Superior temporal gyrus (tissue), 1 donor: ENCODE results near the gene UTS2B.
"Not testable (repeated sequence)": the region's sequence is repeated elsewhere in the genome, so short reads cannot be mapped to it uniquely, and the experiment has no call there.

Source experiments
- DNase-seq: peaks from one replicate; pipeline ENCODE4 v3.0.0-alpha.2; 2016; ENCODE audit errors: extremely low spot score

The UTS2B gene

DNA sequence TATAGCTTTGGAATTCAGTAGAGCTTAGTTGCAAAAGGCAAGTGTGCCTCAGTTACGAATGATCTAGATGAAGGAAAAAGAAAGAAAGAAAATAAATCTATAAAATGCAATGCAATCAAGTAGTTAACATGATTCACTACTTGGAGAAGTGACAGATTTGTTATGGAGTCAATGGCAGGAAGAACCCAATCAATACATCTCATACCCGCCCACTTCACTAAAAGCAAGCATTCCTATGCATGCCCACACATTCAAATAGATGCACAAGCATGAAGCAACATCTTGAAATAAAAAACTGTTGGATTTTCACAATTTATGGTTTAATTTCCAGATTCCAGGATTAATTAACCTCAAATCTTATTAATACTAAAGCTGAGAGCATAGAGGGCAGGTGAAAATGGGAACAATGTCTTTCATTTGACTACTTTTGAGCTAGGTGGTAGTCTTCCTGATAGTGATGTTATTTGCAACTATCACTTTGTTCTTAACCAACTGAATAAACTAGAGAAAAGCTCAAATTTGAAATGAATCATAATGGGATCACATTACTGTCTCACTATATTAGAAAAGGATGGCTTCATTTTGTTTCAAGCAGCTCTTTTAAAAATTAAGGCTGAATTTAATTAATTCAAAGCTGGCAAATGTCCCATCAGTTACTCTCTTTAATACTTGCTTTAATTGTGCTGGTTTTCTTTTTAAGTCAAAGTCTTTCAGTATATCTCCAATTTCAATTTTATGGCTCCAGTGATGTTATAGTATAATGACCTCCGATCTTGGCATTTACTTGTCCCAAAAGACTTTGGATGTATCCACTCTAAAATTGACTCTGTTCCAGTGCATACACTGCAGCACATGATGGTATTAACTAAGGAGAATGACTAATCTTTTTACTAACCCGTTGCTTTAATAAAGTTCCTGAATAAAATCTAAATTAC, 47.8 kb downstream of the UTS2B start:
- DNase-seq, result no peak

DNA sequence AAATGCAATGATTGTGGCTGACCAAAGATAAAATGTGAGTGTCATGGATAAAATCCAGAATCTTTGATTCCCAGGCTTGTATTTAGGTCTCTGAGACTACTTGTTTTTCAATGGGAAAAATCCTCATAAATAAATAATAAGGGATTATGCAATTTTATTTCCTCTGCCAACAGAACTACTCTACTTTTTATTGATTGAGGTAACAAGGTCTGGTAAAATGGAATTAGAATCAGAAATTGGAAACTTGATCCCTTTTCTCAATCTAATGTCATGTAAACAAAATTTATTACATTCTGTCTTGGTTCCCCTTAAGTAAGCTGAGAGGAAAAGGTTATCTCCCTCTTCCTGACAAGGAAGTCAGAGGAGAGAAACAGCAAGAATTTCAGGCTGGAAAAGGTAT, 49.4 kb downstream of the UTS2B start:
- DNase-seq, result no peak

DNA sequence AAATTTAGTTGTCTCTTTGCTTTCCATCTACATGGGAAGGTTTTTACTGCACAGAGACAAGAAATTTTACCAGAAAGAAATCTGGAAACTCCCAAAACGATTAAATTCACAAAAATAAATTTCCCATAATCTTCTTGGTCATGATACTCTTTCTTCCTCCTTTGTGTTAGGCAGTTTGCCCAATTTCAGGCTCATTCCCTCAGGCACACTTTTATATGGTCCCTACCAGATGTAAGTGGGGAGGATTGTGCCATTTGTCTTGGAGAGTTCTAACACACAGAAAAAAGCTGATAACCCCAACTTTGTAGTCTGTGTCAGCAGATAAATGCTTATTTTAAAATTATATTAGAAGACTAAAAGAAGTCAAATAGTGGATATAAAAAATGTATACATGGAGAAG, 50.2 kb downstream of the UTS2B start:
- DNase-seq, result no peak

- no peak for DNase-seq
Observed at GRCh38 chr3:191275751-191276150, 54.6 kb downstream of the UTS2B start.

- not testable (repeated sequence) for DNase-seq
Observed at GRCh38 chr3:191275244-191275643, 55.1 kb downstream of the UTS2B start.

DNA sequence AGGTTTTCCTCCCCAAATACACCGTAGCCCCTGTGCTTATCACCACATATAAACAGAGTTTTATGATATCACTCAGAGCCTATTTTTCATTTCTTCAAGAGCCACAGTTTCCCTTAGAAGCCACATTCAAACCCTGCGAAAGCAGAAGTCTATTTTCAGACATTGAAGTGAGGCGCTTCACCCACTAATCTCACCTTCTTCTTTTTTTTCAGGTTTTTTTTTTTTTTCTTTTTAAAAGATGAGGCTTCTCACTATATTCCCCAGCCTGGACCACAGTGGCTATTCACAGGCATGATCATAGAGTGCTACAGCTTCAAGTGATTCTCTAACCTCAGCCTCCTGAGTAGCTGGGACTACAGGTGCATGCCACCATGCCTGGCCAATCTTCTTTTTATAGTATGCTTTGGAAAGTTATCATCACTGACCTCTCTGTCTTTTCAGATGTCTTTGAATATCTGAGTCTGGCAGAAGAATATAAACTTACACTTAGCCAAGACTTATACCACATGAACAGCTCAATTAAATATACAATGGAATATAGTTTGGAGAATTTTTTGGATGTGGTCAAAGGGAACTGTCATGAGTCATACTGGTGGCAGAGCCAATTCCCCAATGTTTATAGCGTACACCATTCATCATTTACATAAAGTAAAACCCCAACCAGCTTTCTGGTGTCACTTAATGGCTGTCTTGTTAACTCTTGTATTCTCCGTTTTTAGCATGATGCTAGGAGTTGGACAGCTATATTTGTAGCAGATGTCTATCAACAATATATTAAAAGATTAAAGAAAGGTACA, 60.8 kb downstream of the UTS2B start:
- no peak for DNase-seq

DNA sequence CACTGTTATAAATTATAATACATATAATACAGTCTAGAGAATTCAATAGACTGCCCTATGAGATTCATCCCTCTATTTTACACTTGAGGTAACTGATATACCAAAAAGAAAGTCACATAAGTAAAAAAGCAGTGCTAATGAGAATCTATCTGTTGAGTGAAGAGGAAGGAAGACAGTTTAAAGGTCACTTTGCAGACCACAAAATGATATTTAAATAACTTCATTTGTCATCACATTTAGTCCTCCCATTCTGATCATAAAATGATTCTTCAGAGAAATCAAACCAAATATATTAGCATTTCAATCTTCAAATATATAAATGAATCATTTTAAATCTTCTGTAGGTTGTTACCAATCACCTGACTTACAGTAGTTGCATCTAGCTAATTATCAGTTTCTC, 61.6 kb downstream of the UTS2B start:
- no peak for DNase-seq

GRCh38 chr3:191263850-191264249, 66.5 kb downstream of the UTS2B start:
- DNase-seq, result no peak

- DNase-seq, result no peak
Observed at GRCh38 chr3:191263365-191263764, 67.0 kb downstream of the UTS2B start.

- no peak for DNase-seq
Observed at GRCh38 chr3:191262650-191263049, 67.7 kb downstream of the UTS2B start.

DNA sequence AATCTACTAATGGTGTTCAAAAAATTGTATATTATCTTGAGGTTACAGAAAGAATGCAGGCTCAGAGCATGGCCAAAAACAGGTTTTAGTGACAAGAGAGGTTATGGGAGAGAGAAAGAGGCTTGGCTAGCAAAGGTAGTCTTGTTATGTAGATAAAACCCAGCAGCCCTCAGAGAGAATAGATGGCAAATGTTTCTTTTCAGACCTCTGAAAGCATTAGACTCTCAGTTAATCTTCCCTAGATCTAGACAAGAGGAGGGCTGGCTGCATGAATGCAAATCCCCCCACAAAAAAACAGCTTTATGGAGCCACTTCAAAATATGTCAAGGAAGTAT, 69.1 kb downstream of the UTS2B start:
- no peak for DNase-seq

GRCh38 chr3:191260431-191261303, 69.7 kb downstream of the UTS2B start:
- no peak for DNase-seq

GRCh38 chr3:191259486-191259885, 70.8 kb downstream of the UTS2B start:
- no peak for DNase-seq

GRCh38 chr3:191257286-191257685, 73.0 kb downstream of the UTS2B start:
- DNase-seq, result no peak

DNA sequence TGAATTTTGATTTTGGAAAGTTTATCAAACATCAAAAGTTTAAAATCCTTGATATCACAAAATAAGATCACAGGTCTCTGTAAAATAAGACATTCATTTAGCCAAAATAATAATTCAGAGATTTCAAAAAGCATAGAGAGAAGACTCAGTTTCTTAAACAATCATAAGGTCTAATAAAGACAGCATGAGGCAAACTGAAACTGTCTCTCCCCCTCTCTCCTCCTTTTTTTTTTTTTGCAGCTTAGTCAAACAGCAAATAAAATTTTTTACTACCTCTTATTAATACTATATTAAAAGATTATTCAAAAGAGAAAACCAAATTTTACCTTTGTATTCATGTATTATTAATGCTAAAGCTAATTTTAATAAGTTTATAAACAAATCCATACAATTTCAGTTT, 73.9 kb downstream of the UTS2B start:
- DNase-seq, result no peak

DNA sequence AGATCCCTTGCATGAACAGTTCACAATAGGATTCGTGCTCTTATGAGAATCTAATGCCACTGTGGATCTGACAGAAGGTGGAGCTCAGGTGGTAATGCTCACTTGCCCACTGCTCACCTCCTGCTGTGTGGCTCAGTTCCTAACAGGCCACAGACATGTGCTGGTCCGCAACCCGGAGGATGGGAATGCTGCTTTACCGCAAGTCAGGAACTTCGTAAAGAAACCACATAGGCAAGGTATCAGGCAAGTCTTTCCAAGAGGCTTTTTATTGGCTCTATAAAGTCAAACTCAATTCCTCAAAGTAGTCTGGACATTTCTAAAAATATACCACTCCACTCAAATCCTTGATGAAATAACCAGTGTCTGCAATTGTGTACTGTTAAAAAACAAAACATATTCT, 75.2 kb downstream of the UTS2B start:
- DNase-seq, result no peak

- no peak for DNase-seq
Observed at GRCh38 chr3:191254098-191254873, 76.0 kb downstream of the UTS2B start.

- no peak for DNase-seq
Observed at GRCh38 chr3:191253089-191253799, 77.1 kb downstream of the UTS2B start.

GRCh38 chr3:191246630-191247029, 83.7 kb downstream of the UTS2B start:
- no peak for DNase-seq

DNA sequence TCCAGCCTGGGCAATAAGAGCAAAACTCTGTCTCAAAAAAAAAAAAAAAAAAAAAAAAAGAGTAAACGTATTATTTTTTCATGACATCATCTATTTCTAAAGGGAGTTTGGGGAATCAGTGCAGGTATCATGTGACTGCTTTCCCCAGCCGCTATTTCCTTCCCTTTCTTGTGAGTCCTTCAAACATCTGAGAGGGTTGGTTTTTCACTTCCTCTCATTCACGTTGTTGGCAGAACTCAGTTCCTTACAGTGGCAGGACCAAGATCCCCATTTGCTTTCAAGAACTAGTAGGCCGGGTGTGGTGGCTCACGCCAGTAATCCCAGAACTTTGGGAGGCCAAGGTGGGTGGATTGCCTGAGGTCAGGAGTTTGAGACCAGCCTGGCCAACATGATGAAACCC, 84.3 kb downstream of the UTS2B start:
- DNase-seq, result peak; percentile 43
